HG03064 (cell line): ENCODE results near the gene TMEM25.
"Not testable (repeated sequence)": the region's sequence is repeated elsewhere in the genome, so short reads cannot be mapped to it uniquely, and the experiment has no call there.

Experiments used
- ATAC-seq: cut with Tn5 transposase; IDR thresholded peaks from one replicate; pipeline ENCODE4 v1.9.1; 2021; ENCODE audit warnings: low read depth; ENCODE audit not compliant: unreplicated experiment

TMEM25 gene

GRCh38 chr11:118574636-118575035, 43.6 kb downstream of the TMEM25 start:
- no peak for ATAC-seq

- ATAC-seq = not testable (repeated sequence)
Measured at GRCh38 chr11:118577995-118578394, 47.0 kb downstream of the TMEM25 start.

- no peak for ATAC-seq
Measured at GRCh38 chr11:118581057-118581456, 50.1 kb downstream of the TMEM25 start.
